ENCODE results near the gene ADAM11. TPM values are rescaled to one million over a fixed set of nuclear protein-coding genes. Genes with fewer than 3 reads are reported as not detected.

Gene ADAM11
- total and polyA plus RNA-seq, 3 experiments from 2014 or later: 0.35 to 0.71 TPM; not detected in 1

- DNase-seq: no peak
- ChIA-PET POLR2A (no interaction called here), CTCF (no interaction called here)
- H3K27me3 ChIP-seq (ENCODE audit: insufficient read depth, low read length, poor library complexity, severe bottlenecking): peaks cover 16% of the 10 kb centered on the region
- no peaks in the 10 kb centered on the region for H3K9me3 Mint-ChIP-seq
- no peaks in the 10 kb centered on the region for H3K36me3 ChIP-seq (ENCODE audit: insufficient read depth, low read length)
- H3K4me3 Mint-ChIP-seq: peak overlapping the region in 3 of 7 donors; percentile 12 to 44 (median 25)
- H3K27ac ChIP-seq (ENCODE audit: low read depth, low read length): no peak overlapping the region
- H3K9me3 ChIP-seq (ENCODE audit: low read length): no peaks in the 10 kb centered on the region
- peaks cover 0 to 4% (median 2%) of the 10 kb centered on the region in 3 donors for H3K4me1 Mint-ChIP-seq
- H3K27ac Mint-ChIP-seq: no peak overlapping the region
- H3K4me1 ChIP-seq (ENCODE audit: insufficient read depth, low read length): peaks cover 4% of the 10 kb centered on the region
- H3K36me3 Mint-ChIP-seq: no peaks in the 10 kb centered on the region
- no peak overlapping the region for H3K4me3 ChIP-seq (ENCODE audit: low read length)
- peaks cover 30 to 42% of the 10 kb centered on the region in 2 donors for H3K27me3 Mint-ChIP-seq
These were observed 1.1 kb downstream of the ADAM11 start for GRCh38 chr17:44759916-44760243.

- H3K27me3 Mint-ChIP-seq: peaks cover 32 to 47% of the 10 kb centered on the region in 2 donors
- H3K36me3 Mint-ChIP-seq: no peaks in the 10 kb centered on the region
- peak overlapping the region in 5 of 7 donors; percentile 19 to 66 (median 48) for H3K4me3 Mint-ChIP-seq
- Histone ChIP-seq H3K9me3 (ENCODE audit: low read length) (no peaks in the 10 kb centered on the region), H3K27ac (ENCODE audit: low read depth, low read length) (no peak overlapping the region), H3K4me3 (ENCODE audit: low read length) (no peak overlapping the region), H3K36me3 (ENCODE audit: insufficient read depth, low read length) (no peaks in the 10 kb centered on the region), H3K27me3 (ENCODE audit: insufficient read depth, low read length, poor library complexity, severe bottlenecking) (peaks cover 16% of the 10 kb centered on the region), H3K4me1 (ENCODE audit: insufficient read depth, low read length) (peaks cover 4% of the 10 kb centered on the region)
- ChIA-PET POLR2A (no interaction called here), CTCF (no interaction called here)
- peak overlapping the region in 1 of 8 donors; percentile 17 for H3K27ac Mint-ChIP-seq
- no peaks in the 10 kb centered on the region for H3K9me3 Mint-ChIP-seq
- DNase-seq: no peak
- peaks cover 0 to 4% (median 2%) of the 10 kb centered on the region in 3 donors for H3K4me1 Mint-ChIP-seq
These were observed 1.9 kb downstream of the ADAM11 start for GRCh38 chr17:44760474-44761308.

- Mint-ChIP-seq H3K4me1 (peaks cover 0 to 4% (median 2%) of the 10 kb centered on the region in 3 donors), H3K36me3 (no peaks in the 10 kb centered on the region), H3K27me3 (peaks cover 26 to 52% of the 10 kb centered on the region in 2 donors), H3K9me3 (no peaks in the 10 kb centered on the region), H3K4me3 (no peak overlapping the region), H3K27ac (peak overlapping the region in 1 of 8 donors; percentile 47)
- Histone ChIP-seq H3K4me3 (ENCODE audit: low read length) (no peak overlapping the region), H3K4me1 (ENCODE audit: insufficient read depth, low read length) (peaks cover 4% of the 10 kb centered on the region), H3K9me3 (ENCODE audit: low read length) (no peaks in the 10 kb centered on the region), H3K27me3 (ENCODE audit: insufficient read depth, low read length, poor library complexity, severe bottlenecking) (peaks cover 16% of the 10 kb centered on the region), H3K27ac (ENCODE audit: low read depth, low read length) (no peak overlapping the region), H3K36me3 (ENCODE audit: insufficient read depth, low read length) (no peaks in the 10 kb centered on the region)
- ChIA-PET POLR2A (interaction anchor here (0.6 kb wide), 1 partner anchor 262 kb away, joined by 5 read pairs; no protein-coding TSS in a partner anchor), CTCF (interaction anchor here (1.5 to 1.9 kb wide), 2 partner anchors 13 to 102 kb away, joined by 3 to 6 read pairs; no protein-coding TSS in a partner anchor)
- DNase-seq: no peak
These were observed 3.4 kb downstream of the ADAM11 start for GRCh38 chr17:44761932-44762810.

GRCh38 chr17:44763170-44763569 is 4.4 kb downstream of the ADAM11 start:
- Histone ChIP-seq H3K9me3 (ENCODE audit: low read length) (no peaks in the 10 kb centered on the region), H3K4me3 (ENCODE audit: low read length) (no peak overlapping the region), H3K27ac (ENCODE audit: low read depth, low read length) (no peak overlapping the region), H3K27me3 (ENCODE audit: insufficient read depth, low read length, poor library complexity, severe bottlenecking) (peaks cover 11% of the 10 kb centered on the region), H3K4me1 (ENCODE audit: insufficient read depth, low read length) (peaks cover 4% of the 10 kb centered on the region), H3K36me3 (ENCODE audit: insufficient read depth, low read length) (no peaks in the 10 kb centered on the region)
- Mint-ChIP-seq H3K27ac (no peak overlapping the region), H3K4me3 (no peak overlapping the region), H3K9me3 (no peaks in the 10 kb centered on the region), H3K4me1 (peaks cover 0 to 2% (median under 1%) of the 10 kb centered on the region in 3 donors), H3K27me3 (peaks cover 18 to 49% of the 10 kb centered on the region in 2 donors), H3K36me3 (no peaks in the 10 kb centered on the region)
- DNase-seq: no peak
- ChIA-PET CTCF (interaction anchor here (1.0 to 1.9 kb wide), 5 partner anchors 12 to 101 kb away, joined by 3 to 6 read pairs (median 3); no protein-coding TSS in a partner anchor), POLR2A (interaction anchor here (1.6 kb wide), 1 partner anchor 12 kb away, joined by 4 read pairs; no protein-coding TSS in a partner anchor)

- H3K27ac Mint-ChIP-seq: peak overlapping the region in 1 of 8 donors; percentile 43
- no peaks in the 10 kb centered on the region for H3K9me3 Mint-ChIP-seq
- peaks cover 0 to 3% (median 0%) of the 10 kb centered on the region in 3 donors for H3K4me1 Mint-ChIP-seq
- ChIA-PET POLR2A (no interaction called here), CTCF (interaction anchor here (0.8 to 1.6 kb wide), 2 partner anchors 9 to 256 kb away, joined by 3 to 4 read pairs; no protein-coding TSS in a partner anchor)
- Histone ChIP-seq H3K36me3 (ENCODE audit: insufficient read depth, low read length) (no peaks in the 10 kb centered on the region), H3K27ac (ENCODE audit: low read depth, low read length) (no peak overlapping the region), H3K27me3 (ENCODE audit: insufficient read depth, low read length, poor library complexity, severe bottlenecking) (no peaks in the 10 kb centered on the region), H3K4me3 (ENCODE audit: low read length) (no peak overlapping the region), H3K9me3 (ENCODE audit: low read length) (no peaks in the 10 kb centered on the region), H3K4me1 (ENCODE audit: insufficient read depth, low read length) (no peaks in the 10 kb centered on the region)
- H3K36me3 Mint-ChIP-seq: no peaks in the 10 kb centered on the region
- H3K27me3 Mint-ChIP-seq: peaks cover 13 to 47% of the 10 kb centered on the region in 2 donors
- H3K4me3 Mint-ChIP-seq: no peak overlapping the region
- no peak for DNase-seq
These were observed 7.2 kb downstream of the ADAM11 start for GRCh38 chr17:44765965-44766364.

- Mint-ChIP-seq H3K27ac (no peak overlapping the region), H3K27me3 (peaks cover 10 to 41% of the 10 kb centered on the region in 2 donors), H3K4me3 (no peak overlapping the region), H3K9me3 (no peaks in the 10 kb centered on the region), H3K36me3 (no peaks in the 10 kb centered on the region), H3K4me1 (peaks cover 0 to 3% (median 0%) of the 10 kb centered on the region in 3 donors)
- CTCF ChIA-PET: no interaction called here
- Histone ChIP-seq H3K4me3 (ENCODE audit: low read length) (no peak overlapping the region), H3K27me3 (ENCODE audit: insufficient read depth, low read length, poor library complexity, severe bottlenecking) (no peaks in the 10 kb centered on the region), H3K27ac (ENCODE audit: low read depth, low read length) (no peak overlapping the region), H3K9me3 (ENCODE audit: low read length) (no peaks in the 10 kb centered on the region), H3K4me1 (ENCODE audit: insufficient read depth, low read length) (no peaks in the 10 kb centered on the region), H3K36me3 (ENCODE audit: insufficient read depth, low read length) (no peaks in the 10 kb centered on the region)
- POLR2A ChIA-PET: no interaction called here
- DNase-seq: no peak
These were observed 7.7 kb downstream of the ADAM11 start for GRCh38 chr17:44766409-44767038.

- Histone ChIP-seq H3K9me3 (ENCODE audit: low read length) (no peaks in the 10 kb centered on the region), H3K4me3 (ENCODE audit: low read length) (no peak overlapping the region), H3K36me3 (ENCODE audit: insufficient read depth, low read length) (no peaks in the 10 kb centered on the region), H3K27me3 (ENCODE audit: insufficient read depth, low read length, poor library complexity, severe bottlenecking) (no peaks in the 10 kb centered on the region), H3K27ac (ENCODE audit: low read depth, low read length) (no peak overlapping the region), H3K4me1 (ENCODE audit: insufficient read depth, low read length) (no peaks in the 10 kb centered on the region)
- no peak overlapping the region for H3K4me3 Mint-ChIP-seq
- peaks cover 7 to 38% of the 10 kb centered on the region in 2 donors for H3K27me3 Mint-ChIP-seq
- ChIA-PET CTCF (no interaction called here), POLR2A (no interaction called here)
- no peak for DNase-seq
- no peaks in the 10 kb centered on the region for H3K9me3 Mint-ChIP-seq
- H3K4me1 Mint-ChIP-seq: peaks cover 0 to 3% (median 0%) of the 10 kb centered on the region in 3 donors
- peak overlapping the region in 1 of 8 donors; percentile 10 for H3K27ac Mint-ChIP-seq
- no peaks in the 10 kb centered on the region for H3K36me3 Mint-ChIP-seq
These were observed 8.7 kb downstream of the ADAM11 start for GRCh38 chr17:44767493-44767892.
